H1 (cell line): ENCODE results near the gene ALK. TPM values are rescaled to one million over a fixed set of nuclear protein-coding genes. Genes with fewer than 3 reads are reported as not detected.

ENCODE experiments used
- CTCF ChIA-PET: fragments of 300-600 bp; sonication (Branson Sonifier 250); formaldehyde crosslinking; loops from one replicate; lab custom pipeline; 2021; ENCODE audit not compliant: partially characterized antibody; lab: Charles Lee
- POLR2A ChIA-PET: fragments of 300-600 bp; sonication (Branson Sonifier 250); formaldehyde crosslinking; loops from one replicate; lab custom pipeline; 2021; ENCODE audit warnings: inconsistent platforms; ENCODE audit not compliant: partially characterized antibody; lab: Charles Lee
- DNase-seq, 2 experiments: peaks; one replicate each; pipeline versions ENCODE4 v3.0.0 to v3.0.0-alpha.2; 2010 to 2022; ENCODE audit warnings: low spot score in 2 of 2, low read depth in 1 of 2, mixed read lengths in 1 of 2
- FAIRE-seq: peaks from 2 replicates; lab custom pipeline; 2011; peaks lifted over from hg19 to GRCh38; lab: Jason Lieb, UNC
- H2AFZ ChIP-seq: 2 replicates; pipeline ENCODE4 v1.8.1; 2012; ENCODE audit warnings: low read length, inconsistent platforms
- H2AK5ac ChIP-seq: 2 replicates; pipeline ENCODE4 v1.6.1; 2013; ENCODE audit warnings: low read depth, low read length
- H2BK120ac ChIP-seq: replicated peaks from 2 replicates; pipeline ENCODE3; 2013; ENCODE audit warnings: low read depth, low read length, inconsistent platforms
- H2BK12ac ChIP-seq: 2 replicates; pipeline ENCODE4 v1.6.1; 2013; ENCODE audit warnings: low read depth, low read length
- H2BK15ac ChIP-seq: 2 replicates; pipeline ENCODE4 v1.6.1; 2013; ENCODE audit warnings: low read length
- H2BK20ac ChIP-seq: 2 replicates; pipeline ENCODE4 v1.6.1; 2013; ENCODE audit warnings: low read length
- H2BK5ac ChIP-seq: 2 replicates; pipeline ENCODE4 v1.6.1; 2013; ENCODE audit warnings: low read depth, low read length
- H3K14ac ChIP-seq: 2 replicates; pipeline ENCODE4 v1.6.1; 2013; ENCODE audit warnings: inconsistent platforms; ENCODE audit not compliant: insufficient read length
- H3K18ac ChIP-seq: 2 replicates; pipeline ENCODE4 v1.6.1; 2013; ENCODE audit warnings: low read length; ENCODE audit errors: extremely low read depth
- H3K23ac ChIP-seq: 2 replicates; pipeline ENCODE4 v1.6.1; 2013; ENCODE audit warnings: inconsistent platforms; ENCODE audit not compliant: insufficient read length
- H3K23me2 ChIP-seq: 2 replicates; pipeline ENCODE4 v1.6.1; 2013; ENCODE audit warnings: low read depth, low read length
- H3K27ac ChIP-seq: 2 replicates; pipeline ENCODE4 v1.6.1; 2011; ENCODE audit warnings: low read depth, low read length, inconsistent platforms
- H3K27me3 ChIP-seq, 4 experiments: replicated peaks in 1 of 4; 1 replicate in 1 of 4; 2 replicates in 3 of 4; pipeline versions ENCODE4 v1.6.1 to v1.8.1; 2011 to 2013; ENCODE audit warnings: low read length in 3 of 4, mild to moderate bottlenecking in 3 of 4, inconsistent platforms in 2 of 4, mixed read lengths in 2 of 4, moderate library complexity in 1 of 4; ENCODE audit not compliant: control insufficient read depth in 3 of 4, insufficient read depth in 3 of 4; ENCODE audit errors: extremely low read depth in 1 of 4
- H3K36me3 ChIP-seq, 4 experiments: 2 replicates each; pipeline versions ENCODE4 v1.6.1 to v1.8.1; 2011 to 2013; ENCODE audit warnings: mild to moderate bottlenecking in 4 of 4, low read length in 3 of 4, moderate library complexity in 2 of 4, control low read depth in 1 of 4, inconsistent platforms in 1 of 4; ENCODE audit not compliant: insufficient read depth in 4 of 4, control insufficient read depth in 2 of 4
- H3K4ac ChIP-seq: replicated peaks from 2 replicates; pipeline ENCODE3; 2013; ENCODE audit warnings: low read length, low read depth, mixed read lengths, inconsistent platforms; ENCODE audit not compliant: insufficient read length
- H3K4me1 ChIP-seq, 4 experiments: replicated peaks in 1 of 4; 1 replicate in 1 of 4; 2 replicates in 3 of 4; pipeline versions ENCODE4 v1.6.1 to v1.8.1; 2011 to 2013; ENCODE audit warnings: low read length in 3 of 4, inconsistent platforms in 2 of 4, mixed read lengths in 1 of 4; ENCODE audit not compliant: insufficient read depth in 4 of 4, control insufficient read depth in 3 of 4
- H3K4me2 ChIP-seq, 2 experiments: 2 replicates each; pipeline versions ENCODE4 v1.6.1 to v1.8.1; 2011 to 2013; ENCODE audit warnings: low read depth in 2 of 2, low read length in 2 of 2, control low read depth in 1 of 2, inconsistent platforms in 1 of 2, mild to moderate bottlenecking in 1 of 2; ENCODE audit not compliant: insufficient read depth in 1 of 2
- H3K4me3 ChIP-seq, 4 experiments: fragments of 200-600, 300-600 bp in 1 of 4; sonication (generic), shearing (Covaris generic), sonication (Bioruptor Twin) in 1 of 4; 2 replicates each; pipeline versions ENCODE4 v1.5.1 to v1.8.1; 2011 to 2016; ENCODE audit warnings: low read length in 4 of 4, low read depth in 3 of 4, control low read depth in 2 of 4, inconsistent platforms in 2 of 4, mild to moderate bottlenecking in 2 of 4, mixed read lengths in 1 of 4, moderate library complexity in 1 of 4; ENCODE audit not compliant: insufficient read depth in 2 of 4; ENCODE audit errors: extremely low read depth in 1 of 4
- H3K56ac ChIP-seq: replicated peaks from 2 replicates; pipeline ENCODE3; 2013; ENCODE audit warnings: low read depth, mild to moderate bottlenecking, mixed read lengths, low read length, inconsistent platforms; ENCODE audit not compliant: insufficient read length
- H3K79me1 ChIP-seq: 2 replicates; pipeline ENCODE4 v1.6.1; 2013; ENCODE audit warnings: low read depth, low read length, control low read depth
- H3K79me2 ChIP-seq, 2 experiments: 2 replicates each; pipeline versions ENCODE4 v1.6.1 to v1.8.1; 2012 to 2013; ENCODE audit warnings: low read length in 2 of 2, mild to moderate bottlenecking in 2 of 2, inconsistent platforms in 1 of 2; ENCODE audit not compliant: insufficient read depth in 2 of 2, control insufficient read depth in 1 of 2
- H3K9ac ChIP-seq, 4 experiments: replicated peaks in 1 of 4; 1 replicate in 1 of 4; 2 replicates in 3 of 4; pipeline versions ENCODE4 v1.6.1 to v1.8.1; 2011 to 2013; ENCODE audit warnings: low read depth in 3 of 4, low read length in 3 of 4, control low read depth in 2 of 4, mild to moderate bottlenecking in 2 of 4, moderate library complexity in 2 of 4, inconsistent platforms in 1 of 4; ENCODE audit errors: extremely low read depth in 1 of 4
- H3K9me3 ChIP-seq, 2 experiments: 2 replicates each; pipeline versions ENCODE4 v1.6.1 to v1.8.1; 2012 to 2013; ENCODE audit warnings: mild to moderate bottlenecking in 2 of 2, moderate library complexity in 2 of 2, control low read depth in 1 of 2, inconsistent platforms in 1 of 2, low read depth in 1 of 2, low read length in 1 of 2, mixed read lengths in 1 of 2; ENCODE audit not compliant: insufficient read depth in 2 of 2
- H4K20me1 ChIP-seq, 2 experiments: replicated peaks in 1 of 2; 2 replicates each; pipeline versions ENCODE3 to v1.8.1; 2011 to 2013; ENCODE audit warnings: inconsistent platforms in 2 of 2, low read length in 2 of 2, mild to moderate bottlenecking in 1 of 2; ENCODE audit not compliant: insufficient read depth in 2 of 2, control insufficient read depth in 1 of 2
- H4K5ac ChIP-seq: 2 replicates; pipeline ENCODE4 v1.6.1; 2013; ENCODE audit warnings: low read length, low read depth, mixed read lengths, inconsistent platforms; ENCODE audit not compliant: insufficient read length
- H4K8ac ChIP-seq: 2 replicates; pipeline ENCODE4 v1.8.0; 2013; ENCODE audit warnings: mild to moderate bottlenecking, moderate library complexity, low read length, inconsistent platforms; ENCODE audit not compliant: insufficient read depth; ENCODE audit errors: extremely low read depth
- H4K91ac ChIP-seq: replicated peaks from 2 replicates; pipeline ENCODE3; 2013; ENCODE audit warnings: low read length, mixed read lengths, inconsistent platforms; ENCODE audit not compliant: insufficient read length
- ATF2 ChIP-seq: IDR thresholded peaks from 2 replicates; pipeline ENCODE4 v1.6.1; 2012; ENCODE audit warnings: low read length, inconsistent platforms
- CBX8 ChIP-seq: fragments of 300-800, 300-1000 bp; sonication (generic); IDR thresholded peaks from 2 replicates; pipeline ENCODE4 v1.7.1; 2016; ENCODE audit warnings: low read depth, low read length, borderline replicate concordance
- GABPA ChIP-seq: IDR thresholded peaks from 2 replicates; pipeline ENCODE4 v1.6.1; 2011; ENCODE audit warnings: mild to moderate bottlenecking, low read length, moderate library complexity, borderline replicate concordance; ENCODE audit not compliant: insufficient read depth
- SIRT6 ChIP-seq: IDR thresholded peaks from one replicate; pipeline ENCODE4 v1.7.1; 2012; ENCODE audit warnings: low read length, inconsistent platforms
- TBP ChIP-seq: IDR thresholded peaks from 2 replicates; pipeline ENCODE4 v1.6.1; 2011; ENCODE audit warnings: low read depth, low read length, improper control_type of control experiment
- TCF12 ChIP-seq: IDR thresholded peaks from 2 replicates; pipeline ENCODE4 v1.6.1; 2011; ENCODE audit warnings: low read depth, mild to moderate bottlenecking, low read length
- WGBS, 2 experiments: shearing (Covaris generic) in 1 of 2; methylation state at CpG; one replicate each; pipeline versions ENCODE4 v1.1.6 to v1.1.7; 2013 to 2015; ENCODE audit warnings: low lambda C conversion rate in 2 of 2, mixed read lengths in 2 of 2, inconsistent platforms in 1 of 2, low coverage in 1 of 2, missing lambda C conversion rate in 1 of 2; ENCODE audit not compliant: insufficient replicate concordance in 2 of 2, insufficient coverage in 1 of 2, insufficient read length in 1 of 2; ENCODE audit errors: extremely low coverage in 1 of 2, missing lambda C conversion rate in 1 of 2; 5-methylcytosine and 5-hydroxymethylcytosine counted together
- polyA plus RNA-seq, 7 experiments: library from polyadenylated mRNA; depleted of rRNA in 3 of 7; stranded (reverse) in 5 of 7; unstranded in 2 of 7; fragments of >200 nt in 5 of 7; fragments of 200-250 nt in 2 of 7; gene quantifications; 1 replicate in 5 of 7; 2 replicates in 1 of 7; 4 replicates in 1 of 7; pipeline versions ENCODE4 v1.2.1 to v1.2.3, GENCODE V29; 2011 to 2013; ENCODE audit warnings: missing spikeins in 2 of 7, mixed read lengths in 2 of 7
- total RNA-seq: library from RNA; stranded (reverse); fragmentation: NEBNext Ultra II Directional; extraction: Animal tissue kit (Norgen Biotek cat#: 25700); gene quantifications from 2 replicates; pipeline ENCODE4 v1.2.1, GENCODE V29; 2021
- TF ChIP-seq, protein P1 (sequence below): IDR thresholded peaks from 2 replicates; pipeline ENCODE4 v1.6.1; 2011; ENCODE audit warnings: low read length, improper control_type of control experiment

ALK gene
- total and polyA plus RNA-seq, 2 of the 8 experiments (the other 6 are each of a cell fraction or from before 2014, with no cell fraction given): 0.02 to 0.09 TPM

- no peak overlapping the region for H3K4me3 ChIP-seq
- no peak overlapping the region for H3K9ac ChIP-seq
- H3K4ac ChIP-seq: peak overlapping the region; percentile 24
- no peak overlapping the region for H4K5ac ChIP-seq
- peaks cover 8% of the 10 kb centered on the region for H3K23me2 ChIP-seq
- no peak overlapping the region for H3K4me2 ChIP-seq
- no peak overlapping the region for H2BK12ac ChIP-seq
- H3K23ac ChIP-seq: no peak overlapping the region
- peaks cover 0 to 8% of the 10 kb centered on the region in 2 experiments for H4K20me1 ChIP-seq
- POLR2A ChIA-PET: no interaction called here
- H3K79me2 ChIP-seq: no peaks in the 10 kb centered on the region
- 90 to 100% methylated on average over 2 to 5 of the region's 5 CpGs for WGBS, 2 experiments
- H2BK120ac ChIP-seq: no peak overlapping the region
- peaks cover 0 to 4% (median 0%) of the 10 kb centered on the region in 4 experiments; a peak in 2 of 7 replicates for H3K4me1 ChIP-seq
- DNase-seq: no peak
- no peak overlapping the region for H3K27ac ChIP-seq
- FAIRE-seq: no peak
- no peaks in the 10 kb centered on the region for H3K79me1 ChIP-seq
- TF ChIP-seq SIRT6: no peak
- TF ChIP-seq, protein P1, sequence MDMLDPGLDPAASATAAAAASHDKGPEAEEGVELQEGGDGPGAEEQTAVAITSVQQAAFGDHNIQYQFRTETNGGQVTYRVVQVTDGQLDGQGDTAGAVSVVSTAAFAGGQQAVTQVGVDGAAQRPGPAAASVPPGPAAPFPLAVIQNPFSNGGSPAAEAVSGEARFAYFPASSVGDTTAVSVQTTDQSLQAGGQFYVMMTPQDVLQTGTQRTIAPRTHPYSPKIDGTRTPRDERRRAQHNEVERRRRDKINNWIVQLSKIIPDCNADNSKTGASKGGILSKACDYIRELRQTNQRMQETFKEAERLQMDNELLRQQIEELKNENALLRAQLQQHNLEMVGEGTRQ: no peak
- TF ChIP-seq CBX8: no peak
- no peak for TF ChIP-seq GABPA
- no peak for TF ChIP-seq TBP
- no peak for TF ChIP-seq ATF2
- no peak for TF ChIP-seq TCF12
- H4K91ac ChIP-seq: no peak overlapping the region
- no peak overlapping the region for H3K14ac ChIP-seq
- H3K56ac ChIP-seq: peak overlapping the region; percentile 98
- no peak overlapping the region for H4K8ac ChIP-seq
- no peaks in the 10 kb centered on the region for H3K36me3 ChIP-seq
- H3K27me3 ChIP-seq: no peaks in the 10 kb centered on the region
- no peaks in the 10 kb centered on the region for H3K9me3 ChIP-seq
- no peak overlapping the region for H3K18ac ChIP-seq
- H2BK15ac ChIP-seq: no peak overlapping the region
- no peak overlapping the region for H2AK5ac ChIP-seq
- no peak overlapping the region for H2BK20ac ChIP-seq
- H2BK5ac ChIP-seq: no peak overlapping the region
- CTCF ChIA-PET: no interaction called here
- H2AFZ ChIP-seq: no peak overlapping the region
Observed at GRCh38 chr2:29216609-29216909, 704.8 kb downstream of the ALK start.
